Vagina (tissue), 2 donors: ENCODE data around the gene ADAP1. TPM values are rescaled to one million over a fixed set of nuclear protein-coding genes. Genes with fewer than 3 reads are reported as not detected.

Experiments used
- DNase-seq, 2 donors: peaks; one replicate each; pipeline ENCODE4 v3.0.0-alpha.2; 2017; ENCODE audit errors: extremely low spot score in 2 of 2
- H3K27ac ChIP-seq: fragments of 200-600 bp; sonication (generic); one replicate; pipeline ENCODE4 v1.5.1; 2019
- H3K27me3 ChIP-seq: fragments of 200-600 bp; sonication (generic); one replicate; pipeline ENCODE4 v1.5.1; 2019
- H3K36me3 ChIP-seq, 2 donors: fragments of 200-600 bp; sonication (generic); one replicate each; pipeline ENCODE4 v1.5.1; 2017 to 2019
- H3K4me1 ChIP-seq: fragments of 200-600 bp; sonication (generic); one replicate; pipeline ENCODE4 v1.5.1; 2019
- H3K4me3 ChIP-seq, 2 donors: fragments of 200-600 bp; sonication (generic); 1 replicate in 1 of 2; 2 replicates in 1 of 2; pipeline ENCODE4 v1.5.1; 2016 to 2019
- H3K9me3 ChIP-seq: fragments of 200-600 bp; sonication (generic); one replicate; pipeline ENCODE4 v1.5.1; 2019
- POLR2A ChIP-seq, 2 donors: fragments of 450-650 bp; IDR thresholded peaks; one replicate each; pipeline ENCODE4 v1.6.1; 2017; ENCODE audit warnings: antibody characterized with exemption in 2 of 2, mild to moderate bottlenecking in 2 of 2, moderate library complexity in 2 of 2
- POLR2AphosphoS5 ChIP-seq, 2 donors: sonication (generic); formaldehyde crosslinking; IDR thresholded peaks; one replicate each; pipeline ENCODE4 v1.9.0; 2017; ENCODE audit warnings: antibody characterized with exemption in 2 of 2, mild to moderate bottlenecking in 2 of 2, low read depth in 1 of 2; ENCODE audit not compliant: insufficient read depth in 1 of 2
- intact Hi-C: fragments of 100-400 bp; cut with DNase I; formaldehyde crosslinking; loops from one replicate; pipeline ENCODE4 v1.15.1; 2023
- total RNA-seq: library from RNA; depleted of rRNA; stranded (reverse); fragments of >200 nt; gene quantifications from one replicate; pipeline ENCODE4 v1.2.3, GENCODE V29; 2016
- TF ChIP-seq, protein P1 (sequence below), 3 experiments: fragments of 450-650 bp in 2 of 3; fragments of 200-600 bp in 1 of 3; sonication (generic) in 1 of 3; IDR thresholded peaks; one replicate each; pipeline ENCODE4 v1.5.1; 2017 to 2019; ENCODE audit warnings: antibody characterized with exemption in 3 of 3, mild to moderate bottlenecking in 2 of 3, moderate library complexity in 2 of 3

The ADAP1 gene
- total RNA-seq, 1 donor from 2014 or later: 4.2 TPM

- Histone ChIP-seq H3K27ac (no peak overlapping the region), H3K36me3 (no peaks in the 10 kb centered on the region), H3K27me3 (no peaks in the 10 kb centered on the region), H3K4me1 (no peaks in the 10 kb centered on the region), H3K9me3 (no peaks in the 10 kb centered on the region), H3K4me3 (no peak overlapping the region)
- no peak for DNase-seq
- TF ChIP-seq, protein P1, sequence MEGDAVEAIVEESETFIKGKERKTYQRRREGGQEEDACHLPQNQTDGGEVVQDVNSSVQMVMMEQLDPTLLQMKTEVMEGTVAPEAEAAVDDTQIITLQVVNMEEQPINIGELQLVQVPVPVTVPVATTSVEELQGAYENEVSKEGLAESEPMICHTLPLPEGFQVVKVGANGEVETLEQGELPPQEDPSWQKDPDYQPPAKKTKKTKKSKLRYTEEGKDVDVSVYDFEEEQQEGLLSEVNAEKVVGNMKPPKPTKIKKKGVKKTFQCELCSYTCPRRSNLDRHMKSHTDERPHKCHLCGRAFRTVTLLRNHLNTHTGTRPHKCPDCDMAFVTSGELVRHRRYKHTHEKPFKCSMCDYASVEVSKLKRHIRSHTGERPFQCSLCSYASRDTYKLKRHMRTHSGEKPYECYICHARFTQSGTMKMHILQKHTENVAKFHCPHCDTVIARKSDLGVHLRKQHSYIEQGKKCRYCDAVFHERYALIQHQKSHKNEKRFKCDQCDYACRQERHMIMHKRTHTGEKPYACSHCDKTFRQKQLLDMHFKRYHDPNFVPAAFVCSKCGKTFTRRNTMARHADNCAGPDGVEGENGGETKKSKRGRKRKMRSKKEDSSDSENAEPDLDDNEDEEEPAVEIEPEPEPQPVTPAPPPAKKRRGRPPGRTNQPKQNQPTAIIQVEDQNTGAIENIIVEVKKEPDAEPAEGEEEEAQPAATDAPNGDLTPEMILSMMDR (IDR thresholded peaks at IDR 0.05): no peak
- TF ChIP-seq POLR2AphosphoS5 (IDR thresholded peaks at IDR 0.05; ENCODE audit: insufficient read depth in 1 of 2, low read depth in 1 of 2): no peak
- no peak for TF ChIP-seq POLR2A (IDR thresholded peaks at IDR 0.05)
- intact Hi-C loops: no loop called here
Measured at GRCh38 chr7:931871-932650, 22.4 kb downstream of the ADAP1 start.

GRCh38 chr7:930975-931758 lies 23.3 kb downstream of the ADAP1 start:
- Histone ChIP-seq H3K27ac (no peak overlapping the region), H3K36me3 (no peaks in the 10 kb centered on the region), H3K27me3 (no peaks in the 10 kb centered on the region), H3K4me3 (no peak overlapping the region), H3K9me3 (no peaks in the 10 kb centered on the region), H3K4me1 (no peaks in the 10 kb centered on the region)
- TF ChIP-seq, protein P1 (IDR thresholded peaks at IDR 0.05): no peak
- no peak for TF ChIP-seq POLR2A (IDR thresholded peaks at IDR 0.05)
- no peak for TF ChIP-seq POLR2AphosphoS5 (IDR thresholded peaks at IDR 0.05; ENCODE audit: insufficient read depth in 1 of 2, low read depth in 1 of 2)
- intact Hi-C loops: no loop called here
- DNase-seq: no peak

DNA sequence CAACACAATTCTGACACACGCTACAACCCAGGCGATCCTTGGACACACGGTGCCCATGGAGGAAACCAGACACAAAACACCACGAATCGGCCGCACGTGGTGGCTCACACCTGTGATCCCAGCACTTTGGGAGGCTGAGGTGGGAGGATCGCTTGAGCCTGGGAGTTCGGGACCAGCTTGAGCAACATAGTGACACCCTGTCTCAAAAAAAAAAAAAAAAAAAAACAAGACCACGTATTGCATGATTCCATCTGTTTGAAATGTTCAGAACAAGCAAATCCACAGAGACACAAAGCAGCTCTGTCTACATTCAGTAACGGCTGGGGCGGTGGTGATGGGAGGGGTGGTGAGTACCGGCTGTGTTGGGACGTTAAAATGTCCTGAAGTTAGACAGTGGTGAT lies 25.2 kb downstream of the ADAP1 start:
- intact Hi-C loops: no loop called here
- no peak overlapping the region for H3K27ac ChIP-seq
- H3K36me3 ChIP-seq: no peaks in the 10 kb centered on the region
- H3K4me1 ChIP-seq: peaks cover 3% of the 10 kb centered on the region
- no peaks in the 10 kb centered on the region for H3K9me3 ChIP-seq
- no peak overlapping the region for H3K4me3 ChIP-seq
- DNase-seq: no peak
- TF ChIP-seq POLR2A (IDR thresholded peaks at IDR 0.05) (no peak), POLR2AphosphoS5 (IDR thresholded peaks at IDR 0.05; ENCODE audit: insufficient read depth in 1 of 2, low read depth in 1 of 2) (no peak)
- TF ChIP-seq, protein P1 (IDR thresholded peaks at IDR 0.05): no peak
- no peaks in the 10 kb centered on the region for H3K27me3 ChIP-seq

DNA sequence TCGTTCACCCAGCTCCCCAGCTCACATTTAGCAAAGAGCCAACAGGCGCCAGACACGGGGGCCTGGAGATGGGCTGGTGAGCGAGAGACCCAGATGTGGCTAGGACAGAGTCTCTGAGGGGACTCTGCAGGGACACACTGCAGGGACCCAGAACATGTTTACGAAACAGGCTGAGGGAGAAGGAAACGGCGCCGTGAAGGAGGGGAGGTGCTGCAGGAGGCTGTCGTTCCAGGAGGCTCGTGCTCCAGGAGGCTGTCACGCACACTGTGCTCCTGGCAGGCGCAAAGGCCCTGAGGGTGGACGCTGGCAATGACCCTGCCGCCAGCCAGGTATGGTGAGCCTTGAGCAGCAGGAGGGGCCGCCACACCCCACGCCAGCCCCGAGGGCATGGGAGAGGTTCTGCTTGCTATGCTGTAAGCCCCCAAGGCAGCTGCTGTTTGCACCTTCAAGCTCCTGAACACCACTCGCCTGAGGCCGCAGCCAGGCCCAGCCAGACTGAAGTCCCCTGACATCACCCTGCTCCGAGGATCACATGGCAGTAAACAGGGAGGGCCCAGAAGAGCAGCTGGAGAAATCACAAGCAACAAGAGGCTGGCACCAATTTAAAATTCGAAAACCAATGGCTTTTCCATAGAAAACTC lies 27.3 kb downstream of the ADAP1 start:
- Histone ChIP-seq H3K27ac (no peak overlapping the region), H3K9me3 (no peaks in the 10 kb centered on the region), H3K36me3 (no peaks in the 10 kb centered on the region), H3K27me3 (no peaks in the 10 kb centered on the region), H3K4me3 (no peak overlapping the region), H3K4me1 (peaks cover 3% of the 10 kb centered on the region)
- intact Hi-C loops: no loop called here
- TF ChIP-seq POLR2A (IDR thresholded peaks at IDR 0.05) (no peak), POLR2AphosphoS5 (IDR thresholded peaks at IDR 0.05; ENCODE audit: insufficient read depth in 1 of 2, low read depth in 1 of 2) (no peak)
- TF ChIP-seq, protein P1 (IDR thresholded peaks at IDR 0.05): no peak
- no peak for DNase-seq
